ENCODE results near the gene LUZP2.

Gene LUZP2

GRCh38 chr11:24628224-24628776, 131.4 kb downstream of the LUZP2 start:
- DNase-seq (ENCODE audit: insufficient read length, low spot score) (no peak), FAIRE-seq (no peak)
- no peak for TF ChIP-seq POLR2A (IDR thresholded peaks at IDR 0.05; ENCODE audit: low read depth, low read length)

- TF ChIP-seq POLR2A (IDR thresholded peaks at IDR 0.05; ENCODE audit: low read depth, low read length) = no peak
- no peak for DNase-seq (ENCODE audit: insufficient read length, low spot score)
- no peak for FAIRE-seq
These were observed 137.8 kb downstream of the LUZP2 start for GRCh38 chr11:24634606-24635160.

- no peak for DNase-seq (ENCODE audit: insufficient read length, low spot score)
These were observed 138.9 kb downstream of the LUZP2 start for GRCh38 chr11:24635588-24636290.

GRCh38 chr11:24636291-24636629, 139.4 kb downstream of the LUZP2 start:
- FAIRE-seq (no peak), DNase-seq (ENCODE audit: insufficient read length, low spot score) (no peak)
- TF ChIP-seq POLR2A (IDR thresholded peaks at IDR 0.05; ENCODE audit: low read depth, low read length) = no peak

More at GRCh38 chr11:24635588-24636290, 138.9 kb downstream of the LUZP2 start:
- TF ChIP-seq POLR2A (IDR thresholded peaks at IDR 0.05; ENCODE audit: low read depth, low read length) = no peak
- peak; percentile 55 for FAIRE-seq

DNA sequence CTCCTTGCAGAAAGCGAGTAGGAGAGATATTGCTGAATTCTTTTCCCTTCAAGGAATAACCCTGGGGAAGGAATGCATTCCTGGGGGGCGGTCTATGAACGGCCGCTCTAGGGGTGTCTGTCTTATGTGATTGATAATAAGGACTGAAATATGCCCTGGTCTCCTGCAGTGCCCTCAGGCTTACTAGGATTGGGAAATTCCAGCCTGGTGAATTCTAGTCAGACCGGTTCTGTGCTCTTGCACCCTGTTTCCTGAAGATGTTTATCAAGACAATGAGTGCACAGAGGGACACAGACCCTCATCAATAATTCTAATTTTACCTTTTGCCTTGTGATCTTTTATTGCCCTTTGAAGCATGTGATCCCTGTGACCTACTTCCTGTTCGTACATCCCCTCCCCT, 140.7 kb downstream of the LUZP2 start:
- FAIRE-seq = no peak

GRCh38 chr11:24642648-24643047, 145.8 kb downstream of the LUZP2 start:
- DNase-seq (ENCODE audit: insufficient read length, low spot score) (no peak), FAIRE-seq (no peak)
- no peak for TF ChIP-seq POLR2A (IDR thresholded peaks at IDR 0.05; ENCODE audit: low read depth, low read length)

More for the DNA sequence above, 140.7 kb downstream of the LUZP2 start:
- no peak for DNase-seq (ENCODE audit: insufficient read length, low spot score)
- no peak for TF ChIP-seq POLR2A (IDR thresholded peaks at IDR 0.05; ENCODE audit: low read depth, low read length)

GRCh38 chr11:24645563-24645962, 148.7 kb downstream of the LUZP2 start:
- no peak for TF ChIP-seq POLR2A (IDR thresholded peaks at IDR 0.05; ENCODE audit: low read depth, low read length)
- FAIRE-seq (no peak), DNase-seq (ENCODE audit: insufficient read length, low spot score) (no peak)

GRCh38 chr11:24651873-24652272, 155.0 kb downstream of the LUZP2 start:
- no peak for TF ChIP-seq POLR2A (IDR thresholded peaks at IDR 0.05; ENCODE audit: low read depth, low read length)
- peak; percentile 23 for FAIRE-seq

GRCh38 chr11:24653901-24654300, 157.0 kb downstream of the LUZP2 start:
- DNase-seq (ENCODE audit: insufficient read length, low spot score) (no peak), FAIRE-seq (no peak)
- no peak for TF ChIP-seq POLR2A (IDR thresholded peaks at IDR 0.05; ENCODE audit: low read depth, low read length)

More at GRCh38 chr11:24651873-24652272, 155.0 kb downstream of the LUZP2 start:
- no peak for DNase-seq (ENCODE audit: insufficient read length, low spot score)

GRCh38 chr11:24661331-24661730, 164.5 kb downstream of the LUZP2 start:
- no peak for TF ChIP-seq POLR2A (IDR thresholded peaks at IDR 0.05; ENCODE audit: low read depth, low read length)
- FAIRE-seq = no peak
- no peak for DNase-seq (ENCODE audit: insufficient read length, low spot score)

- no peak for DNase-seq (ENCODE audit: insufficient read length, low spot score)
- no peak for TF ChIP-seq POLR2A (IDR thresholded peaks at IDR 0.05; ENCODE audit: low read depth, low read length)
- no peak for FAIRE-seq
These were observed 167.5 kb downstream of the LUZP2 start for GRCh38 chr11:24664399-24664798.

- DNase-seq (ENCODE audit: insufficient read length, low spot score) (no peak), FAIRE-seq (no peak)
- TF ChIP-seq POLR2A (IDR thresholded peaks at IDR 0.05; ENCODE audit: low read depth, low read length) = no peak
These were observed 170.6 kb downstream of the LUZP2 start for GRCh38 chr11:24667353-24667968.

- no peak for FAIRE-seq
- DNase-seq (ENCODE audit: insufficient read length, low spot score) = no peak
- TF ChIP-seq POLR2A (IDR thresholded peaks at IDR 0.05; ENCODE audit: low read depth, low read length) = no peak
These were observed 182.0 kb downstream of the LUZP2 start for GRCh38 chr11:24678703-24679348.

DNA sequence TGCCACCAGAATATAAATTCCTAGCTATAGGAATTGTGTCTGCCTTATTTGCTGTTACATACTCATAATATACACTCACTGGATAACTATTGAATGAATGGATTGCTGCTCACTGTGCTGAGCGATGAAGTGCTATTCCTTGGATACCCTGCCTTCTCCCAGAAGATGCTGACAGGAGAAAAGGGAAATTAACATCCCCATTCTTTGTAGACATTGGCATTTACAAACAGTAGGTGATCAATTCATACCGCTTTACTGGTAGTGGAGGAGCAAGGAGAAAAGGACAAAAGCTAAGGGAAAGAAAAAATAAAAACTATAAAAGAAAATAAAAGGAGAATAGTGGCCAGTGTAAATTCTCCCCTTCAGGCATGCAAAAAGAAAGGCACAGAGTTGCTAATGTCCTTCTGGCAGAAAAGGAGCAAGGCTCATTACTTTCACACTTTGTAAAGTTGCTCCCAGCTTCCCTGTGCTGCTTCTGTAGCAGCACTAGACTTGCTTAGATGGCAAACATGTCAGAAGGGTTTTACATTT, 183.0 kb downstream of the LUZP2 start:
- TF ChIP-seq POLR2A (IDR thresholded peaks at IDR 0.05; ENCODE audit: low read depth, low read length) = no peak
- FAIRE-seq (no peak), DNase-seq (ENCODE audit: insufficient read length, low spot score) (peak; percentile 2)
